ENCODE results near the gene TIRAP.

TIRAP gene

DNA sequence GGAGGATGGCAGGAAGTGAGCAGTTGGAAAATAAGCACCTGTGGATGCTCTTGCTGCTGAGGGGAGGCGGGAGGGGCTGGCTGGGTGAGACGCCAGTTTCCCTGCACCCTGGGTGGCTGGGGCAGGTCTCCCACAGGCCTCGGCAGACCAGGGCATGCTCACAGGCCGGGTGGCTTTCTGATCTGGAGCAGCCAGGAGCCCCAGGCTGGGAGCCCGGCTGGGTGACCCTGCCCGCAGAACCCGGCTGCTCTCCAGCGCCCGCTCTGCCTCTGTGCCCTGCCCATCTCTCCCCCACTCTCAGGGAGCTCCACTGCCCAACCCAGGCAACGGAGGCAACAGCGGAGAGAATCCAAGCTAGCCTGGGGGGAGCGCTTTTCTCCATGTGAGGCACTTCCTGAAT is 45.6 kb downstream of the TIRAP start:
- Histone ChIP-seq H3K4me2 (ENCODE audit: low read length) (no peak overlapping the region), H3K9ac (ENCODE audit: low read depth, low read length) (no peak overlapping the region), H3K36me3 (ENCODE audit: insufficient read depth, low read length) (no peaks in the 10 kb centered on the region), H3K4me1 (ENCODE audit: control insufficient read depth, insufficient read depth, low read length) (peaks cover 12% of the 10 kb centered on the region), H3K9me3 (replicated peaks; ENCODE audit: low read length) (no peaks in the 10 kb centered on the region), H3K4me3 (ENCODE audit: low read length) (no peak overlapping the region), H3K27me3 (ENCODE audit: control insufficient read depth, insufficient read depth, low read length) (no peaks in the 10 kb centered on the region)

DNA sequence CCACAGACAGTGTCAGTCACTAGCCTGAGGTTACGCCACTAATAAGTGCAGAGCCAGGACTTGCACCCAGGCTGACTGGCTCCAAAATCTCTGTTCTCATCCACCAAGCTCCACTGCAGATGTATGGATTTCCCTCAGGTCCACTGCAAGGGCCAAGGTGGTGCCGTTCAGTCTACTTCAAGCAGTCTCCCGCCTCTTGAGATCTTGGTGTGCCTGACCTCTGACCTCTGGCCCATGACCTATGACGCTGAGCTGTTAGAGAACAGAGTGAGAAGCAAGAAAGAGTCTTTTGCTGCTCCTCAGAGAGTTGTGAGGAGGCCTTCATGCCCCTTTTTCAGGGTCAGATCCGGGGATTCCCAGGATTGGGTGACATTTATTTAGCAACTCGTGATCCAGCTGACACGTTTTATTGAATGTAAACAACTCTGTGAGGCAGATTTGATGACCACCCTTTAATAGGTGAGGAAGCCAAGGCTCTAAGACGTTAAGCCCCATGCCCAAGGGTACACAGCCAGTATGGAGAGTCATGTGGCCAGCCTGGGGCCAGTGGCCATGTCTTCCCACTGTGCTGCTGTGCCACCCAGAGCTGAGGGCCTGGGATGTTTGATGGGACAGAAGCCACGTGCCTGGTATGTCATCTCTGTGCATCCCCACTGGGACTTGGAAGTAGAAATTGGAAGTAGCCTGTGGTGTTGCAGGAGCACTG is 46.2 kb downstream of the TIRAP start:
- Histone ChIP-seq H3K27me3 (ENCODE audit: control insufficient read depth, insufficient read depth, low read length) (no peaks in the 10 kb centered on the region), H3K4me1 (ENCODE audit: control insufficient read depth, insufficient read depth, low read length) (peaks cover 12% of the 10 kb centered on the region), H3K4me2 (ENCODE audit: low read length) (no peak overlapping the region), H3K36me3 (ENCODE audit: insufficient read depth, low read length) (no peaks in the 10 kb centered on the region), H3K9ac (ENCODE audit: low read depth, low read length) (no peak overlapping the region), H3K4me3 (ENCODE audit: low read length) (no peak overlapping the region), H3K9me3 (replicated peaks; ENCODE audit: low read length) (no peaks in the 10 kb centered on the region)

DNA sequence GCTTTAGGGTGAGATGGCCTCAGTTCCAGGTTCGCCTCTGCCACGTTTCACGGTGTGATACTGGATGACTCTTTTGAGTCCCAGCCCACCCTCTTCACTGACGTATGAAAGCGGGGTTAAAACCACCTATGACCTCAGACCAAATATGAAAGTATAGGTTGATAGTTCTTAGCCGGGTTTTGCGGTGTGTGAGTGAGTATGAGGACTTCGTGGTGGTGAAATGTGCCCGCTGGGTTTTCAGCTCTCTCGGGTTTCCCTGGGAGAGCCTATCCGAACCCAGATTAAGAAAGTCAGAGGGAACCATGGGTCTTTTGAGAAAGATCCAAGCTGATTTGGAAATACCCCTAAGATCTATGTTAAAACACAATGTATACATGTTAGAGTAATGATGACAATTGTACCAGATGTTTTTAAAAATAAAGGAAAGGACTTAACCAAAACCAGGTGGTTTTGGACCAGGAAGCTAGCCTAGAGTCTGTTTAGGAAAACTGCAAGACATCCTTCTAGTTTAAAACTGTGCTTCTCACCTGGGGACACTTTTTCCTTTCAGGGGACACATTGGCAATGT is 46.8 kb downstream of the TIRAP start:
- no peaks in the 10 kb centered on the region for H3K27me3 ChIP-seq (ENCODE audit: control insufficient read depth, insufficient read depth, low read length)
- H3K36me3 ChIP-seq (ENCODE audit: insufficient read depth, low read length) = no peaks in the 10 kb centered on the region
- H3K9me3 ChIP-seq (replicated peaks; ENCODE audit: low read length) = no peaks in the 10 kb centered on the region
- H3K9ac ChIP-seq (ENCODE audit: low read depth, low read length) = no peak overlapping the region
- H3K4me2 ChIP-seq (ENCODE audit: low read length) = no peak overlapping the region
- peaks cover 15% of the 10 kb centered on the region for H3K4me1 ChIP-seq (ENCODE audit: control insufficient read depth, insufficient read depth, low read length)
- H3K4me3 ChIP-seq (ENCODE audit: low read length) = no peak overlapping the region

GRCh38 chr11:126331286-126331685 is 48.4 kb downstream of the TIRAP start:
- no peaks in the 10 kb centered on the region for H3K36me3 ChIP-seq (ENCODE audit: insufficient read depth, low read length)
- H3K9me3 ChIP-seq (replicated peaks; ENCODE audit: low read length) = no peaks in the 10 kb centered on the region
- H3K27me3 ChIP-seq (ENCODE audit: control insufficient read depth, insufficient read depth, low read length) = no peaks in the 10 kb centered on the region
- no peak overlapping the region for H3K9ac ChIP-seq (ENCODE audit: low read depth, low read length)
- H3K4me3 ChIP-seq (ENCODE audit: low read length) = no peak overlapping the region
- peaks cover 18% of the 10 kb centered on the region for H3K4me1 ChIP-seq (ENCODE audit: control insufficient read depth, insufficient read depth, low read length)
- H3K4me2 ChIP-seq (ENCODE audit: low read length) = no peak overlapping the region

DNA sequence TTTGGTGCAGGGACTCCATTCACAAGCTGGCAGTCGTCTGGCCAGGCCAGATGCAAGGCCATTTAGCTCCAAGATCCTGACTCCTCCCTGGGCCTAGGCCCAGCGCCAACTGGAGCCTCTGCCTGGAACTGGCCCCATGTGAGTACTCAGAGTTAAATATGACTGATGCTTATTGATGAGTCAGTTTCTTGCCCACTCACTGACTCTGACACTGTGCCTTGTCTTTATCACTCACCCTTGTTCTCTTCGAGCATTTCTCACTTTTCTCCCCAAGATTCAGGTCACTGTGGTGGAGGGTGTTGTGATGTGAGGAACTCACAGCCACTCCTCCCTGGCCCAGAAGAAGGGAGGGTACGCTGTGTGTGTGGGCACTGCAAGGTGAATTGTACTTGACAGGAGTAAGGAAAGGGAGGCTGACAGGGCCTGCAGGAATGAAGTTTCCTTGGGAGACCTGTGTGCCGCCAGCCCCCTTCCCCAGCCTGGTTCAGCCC is 49.4 kb downstream of the TIRAP start:
- Histone ChIP-seq H3K36me3 (ENCODE audit: insufficient read depth, low read length) (no peaks in the 10 kb centered on the region), H3K9ac (ENCODE audit: low read depth, low read length) (peak overlapping the region; percentile 14), H3K4me2 (ENCODE audit: low read length) (peak overlapping the region; percentile 58)

DNA sequence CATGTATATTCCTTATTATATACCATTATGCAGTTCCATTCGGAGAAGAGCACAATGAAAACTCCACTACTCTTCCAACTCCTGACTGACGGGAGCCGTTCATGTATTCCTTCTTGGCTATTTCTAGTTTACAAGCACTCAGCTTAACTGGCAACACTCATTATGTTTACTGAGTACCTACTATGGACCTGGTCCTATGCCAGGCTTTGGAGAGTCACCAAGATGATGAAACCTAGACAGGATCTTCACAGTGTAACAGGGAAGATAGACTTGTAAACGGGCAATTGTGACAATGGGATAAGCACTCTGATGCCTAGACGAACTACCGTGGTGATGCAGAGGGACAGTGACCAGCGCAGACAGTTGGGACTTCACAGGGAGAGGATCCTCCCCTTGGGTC is 50.2 kb downstream of the TIRAP start:
- Histone ChIP-seq H3K36me3 (ENCODE audit: insufficient read depth, low read length) (no peaks in the 10 kb centered on the region), H3K4me1 (ENCODE audit: control insufficient read depth, insufficient read depth, low read length) (peaks cover 18% of the 10 kb centered on the region), H3K4me3 (ENCODE audit: low read length) (no peak overlapping the region), H3K9me3 (replicated peaks; ENCODE audit: low read length) (no peaks in the 10 kb centered on the region), H3K9ac (ENCODE audit: low read depth, low read length) (no peak overlapping the region), H3K4me2 (ENCODE audit: low read length) (no peak overlapping the region), H3K27me3 (ENCODE audit: control insufficient read depth, insufficient read depth, low read length) (no peaks in the 10 kb centered on the region)

More for the DNA sequence above, 49.4 kb downstream of the TIRAP start:
- Histone ChIP-seq H3K4me1 (ENCODE audit: control insufficient read depth, insufficient read depth, low read length) (peaks cover 18% of the 10 kb centered on the region), H3K4me3 (ENCODE audit: low read length) (no peak overlapping the region), H3K27me3 (ENCODE audit: control insufficient read depth, insufficient read depth, low read length) (no peaks in the 10 kb centered on the region), H3K9me3 (replicated peaks; ENCODE audit: low read length) (no peaks in the 10 kb centered on the region)

- H3K36me3 ChIP-seq (ENCODE audit: insufficient read depth, low read length) = peaks cover 8% of the 10 kb centered on the region
- H3K9ac ChIP-seq (ENCODE audit: low read depth, low read length) = no peak overlapping the region
Measured at GRCh38 chr11:126334659-126335462, 52.0 kb downstream of the TIRAP start.

DNA sequence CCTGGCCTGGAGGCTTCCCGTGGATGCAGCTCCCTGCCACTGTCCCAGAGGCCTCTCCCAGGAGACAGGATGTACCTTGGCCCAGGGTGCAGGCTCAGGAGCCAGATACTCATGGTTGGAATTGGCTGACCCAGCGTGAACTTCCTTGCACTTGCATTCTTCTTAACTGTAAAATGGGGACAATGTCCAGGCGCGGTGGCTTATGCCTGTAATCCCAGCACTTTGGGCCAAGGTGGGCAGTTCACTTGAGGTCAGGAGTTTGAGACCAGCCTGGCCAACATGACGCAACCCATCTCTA is 52.5 kb downstream of the TIRAP start:
- Histone ChIP-seq H3K9me3 (replicated peaks; ENCODE audit: low read length) (no peaks in the 10 kb centered on the region), H3K4me1 (ENCODE audit: control insufficient read depth, insufficient read depth, low read length) (peaks cover 18% of the 10 kb centered on the region), H3K36me3 (ENCODE audit: insufficient read depth, low read length) (peaks cover 8% of the 10 kb centered on the region), H3K4me3 (ENCODE audit: low read length) (no peak overlapping the region), H3K27me3 (ENCODE audit: control insufficient read depth, insufficient read depth, low read length) (no peaks in the 10 kb centered on the region), H3K9ac (ENCODE audit: low read depth, low read length) (no peak overlapping the region), H3K4me2 (ENCODE audit: low read length) (no peak overlapping the region)

More at GRCh38 chr11:126334659-126335462, 52.0 kb downstream of the TIRAP start:
- Histone ChIP-seq H3K4me2 (ENCODE audit: low read length) (no peak overlapping the region), H3K4me1 (ENCODE audit: control insufficient read depth, insufficient read depth, low read length) (peaks cover 18% of the 10 kb centered on the region), H3K27me3 (ENCODE audit: control insufficient read depth, insufficient read depth, low read length) (no peaks in the 10 kb centered on the region), H3K4me3 (ENCODE audit: low read length) (no peak overlapping the region), H3K9me3 (replicated peaks; ENCODE audit: low read length) (no peaks in the 10 kb centered on the region)

DNA sequence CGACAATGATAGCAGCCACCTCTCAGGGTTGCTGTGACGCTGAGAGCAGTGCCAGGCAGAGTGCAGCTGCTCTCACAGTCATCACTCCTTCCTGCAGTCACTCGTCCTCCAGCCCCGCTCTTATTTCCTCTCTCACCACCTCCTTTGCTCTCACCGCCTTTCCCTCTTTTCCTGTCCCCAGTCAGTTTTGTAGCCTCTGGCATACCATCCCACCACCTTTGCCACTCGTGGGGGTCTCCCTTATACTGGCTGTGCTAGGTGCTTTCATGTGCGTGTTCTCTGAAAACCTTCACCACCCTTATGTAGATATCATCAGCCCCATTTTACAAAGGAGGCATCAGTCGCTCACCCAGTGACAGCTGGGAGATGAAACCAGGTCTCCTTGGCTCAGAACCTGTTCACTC is 53.2 kb downstream of the TIRAP start:
- H3K4me3 ChIP-seq (ENCODE audit: low read length) = no peak overlapping the region
- no peak overlapping the region for H3K4me2 ChIP-seq (ENCODE audit: low read length)
- H3K4me1 ChIP-seq (ENCODE audit: control insufficient read depth, insufficient read depth, low read length) = peaks cover 20% of the 10 kb centered on the region
- H3K27me3 ChIP-seq (ENCODE audit: control insufficient read depth, insufficient read depth, low read length) = no peaks in the 10 kb centered on the region
- H3K9me3 ChIP-seq (replicated peaks; ENCODE audit: low read length) = no peaks in the 10 kb centered on the region
- H3K36me3 ChIP-seq (ENCODE audit: insufficient read depth, low read length) = peaks cover 8% of the 10 kb centered on the region
- no peak overlapping the region for H3K9ac ChIP-seq (ENCODE audit: low read depth, low read length)

DNA sequence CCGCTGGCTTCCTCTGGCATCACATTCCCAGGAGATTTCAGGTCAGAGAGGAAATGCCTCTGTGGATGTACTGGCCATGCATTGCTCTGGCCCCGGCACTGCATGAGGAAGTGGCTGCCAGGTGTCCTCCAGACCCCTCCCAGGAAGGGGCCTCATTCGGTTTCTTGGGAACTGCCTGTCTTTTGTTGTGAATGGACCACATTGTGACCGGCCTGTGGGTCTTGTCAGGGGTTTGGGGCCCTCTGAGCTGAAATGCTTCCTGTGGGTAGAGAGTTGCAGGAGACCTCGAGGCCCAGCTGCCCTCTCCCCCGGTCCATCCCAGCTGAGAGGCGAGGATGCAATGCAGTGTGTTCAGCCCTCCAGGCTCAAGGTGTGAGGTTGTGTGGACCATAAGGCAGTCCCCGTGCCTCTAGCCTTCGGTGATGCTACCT is 53.8 kb downstream of the TIRAP start:
- H3K36me3 ChIP-seq (ENCODE audit: insufficient read depth, low read length) = peaks cover 8% of the 10 kb centered on the region
- H3K4me3 ChIP-seq (ENCODE audit: low read length) = no peak overlapping the region
- no peaks in the 10 kb centered on the region for H3K27me3 ChIP-seq (ENCODE audit: control insufficient read depth, insufficient read depth, low read length)
- no peak overlapping the region for H3K4me2 ChIP-seq (ENCODE audit: low read length)
- H3K4me1 ChIP-seq (ENCODE audit: control insufficient read depth, insufficient read depth, low read length) = peaks cover 24% of the 10 kb centered on the region
- no peak overlapping the region for H3K9ac ChIP-seq (ENCODE audit: low read depth, low read length)
- H3K9me3 ChIP-seq (replicated peaks; ENCODE audit: low read length) = no peaks in the 10 kb centered on the region

GRCh38 chr11:126337126-126337473 is 54.2 kb downstream of the TIRAP start:
- no peak overlapping the region for H3K4me3 ChIP-seq (ENCODE audit: low read length)
- H3K27me3 ChIP-seq (ENCODE audit: control insufficient read depth, insufficient read depth, low read length) = no peaks in the 10 kb centered on the region
- peaks cover 8% of the 10 kb centered on the region for H3K36me3 ChIP-seq (ENCODE audit: insufficient read depth, low read length)
- H3K9me3 ChIP-seq (replicated peaks; ENCODE audit: low read length) = no peaks in the 10 kb centered on the region
- no peak overlapping the region for H3K9ac ChIP-seq (ENCODE audit: low read depth, low read length)
- peaks cover 24% of the 10 kb centered on the region for H3K4me1 ChIP-seq (ENCODE audit: control insufficient read depth, insufficient read depth, low read length)
- no peak overlapping the region for H3K4me2 ChIP-seq (ENCODE audit: low read length)
